Measurements from ENCODE around the gene TMEM270.

The TMEM270 gene

GRCh38 chr7:73864981-73865711 lies 4.2 kb downstream of the TMEM270 start:
- Histone ChIP-seq H3K9me3 (ENCODE audit: control insufficient read depth, low read length) (no peaks in the 10 kb centered on the region), H3K4me3 (ENCODE audit: extremely low read depth, insufficient read depth, low read length, poor library complexity, severe bottlenecking) (no peak overlapping the region), H3K27ac (ENCODE audit: low read depth, low read length, severe bottlenecking) (no peak overlapping the region), H3K4me1 (ENCODE audit: control insufficient read depth, insufficient read depth, low read length, poor library complexity, severe bottlenecking) (peaks cover 9% of the 10 kb centered on the region), H3K36me3 (ENCODE audit: control insufficient read depth, insufficient read depth, low read length) (no peaks in the 10 kb centered on the region)
- 85 to 91% methylated on average over 3 to 7 of the region's 8 CpGs for WGBS, 2 experiments (ENCODE audit: insufficient coverage in 2 of 2)

DNA sequence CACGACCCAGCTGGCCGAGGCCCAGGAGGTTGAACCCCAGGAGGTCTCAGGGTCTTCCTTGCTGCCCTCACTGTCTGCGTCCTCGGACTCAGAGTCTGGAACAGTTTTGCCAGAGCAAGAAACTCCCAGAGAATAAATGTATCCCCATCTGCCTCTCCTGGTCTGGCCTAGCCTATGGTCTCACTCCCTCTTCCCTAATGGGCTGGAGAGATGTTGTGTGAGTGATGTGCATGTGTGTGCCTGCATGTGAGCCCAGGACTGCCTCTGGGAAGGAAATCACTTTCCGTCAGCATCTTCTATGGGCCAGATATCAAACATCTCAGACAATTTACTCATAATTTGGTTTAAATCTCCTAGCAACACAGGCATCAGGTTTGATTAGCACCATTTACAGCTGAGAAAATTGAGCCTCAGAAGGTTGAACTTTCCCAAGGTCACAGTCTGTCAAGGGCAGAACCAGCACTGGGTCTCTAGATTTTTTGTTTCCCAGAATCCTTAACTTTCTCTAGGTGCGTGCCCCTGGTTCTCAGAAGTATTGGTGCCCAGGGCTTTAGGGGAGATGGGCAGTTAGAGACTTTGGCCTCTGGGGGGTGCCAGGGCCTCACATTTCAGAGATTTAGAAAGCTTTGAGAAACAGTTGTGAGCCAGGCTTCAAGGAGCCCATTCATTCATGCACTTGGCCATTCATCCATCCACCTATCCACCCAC lies 4.9 kb downstream of the TMEM270 start:
- 89 to 94% methylated on average over 3 to 5 of the region's 6 CpGs for WGBS, 2 experiments (ENCODE audit: insufficient coverage in 2 of 2)
- no peak overlapping the region for H3K27ac ChIP-seq (ENCODE audit: low read depth, low read length, severe bottlenecking)

DNA sequence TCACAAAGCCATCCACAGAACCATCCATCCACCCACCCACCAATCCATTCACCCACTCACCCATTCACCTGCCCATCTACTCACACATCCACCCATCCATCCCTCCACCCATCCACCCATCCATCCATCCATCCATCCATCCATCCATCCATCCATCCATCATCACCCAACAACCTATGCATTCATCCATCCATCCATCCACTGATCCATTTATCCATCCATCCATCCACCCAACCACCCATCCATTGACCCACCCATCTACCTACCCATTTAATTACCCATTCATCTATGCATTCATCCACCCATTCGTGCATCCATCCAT lies 5.4 kb downstream of the TMEM270 start:
- Histone ChIP-seq H3K36me3 (ENCODE audit: control insufficient read depth, insufficient read depth, low read length) (no peaks in the 10 kb centered on the region), H3K9me3 (ENCODE audit: control insufficient read depth, low read length) (no peaks in the 10 kb centered on the region), H3K4me3 (ENCODE audit: extremely low read depth, insufficient read depth, low read length, poor library complexity, severe bottlenecking) (no peak overlapping the region), H3K4me1 (ENCODE audit: control insufficient read depth, insufficient read depth, low read length, poor library complexity, severe bottlenecking) (peaks cover 9% of the 10 kb centered on the region), H3K27ac (ENCODE audit: low read depth, low read length, severe bottlenecking) (no peak overlapping the region)
- 80 to 92% methylated on average over 1 of the region's 1 CpG for WGBS, 2 experiments (ENCODE audit: insufficient coverage in 2 of 2)

More for the DNA sequence above, 4.9 kb downstream of the TMEM270 start:
- Histone ChIP-seq H3K9me3 (ENCODE audit: control insufficient read depth, low read length) (no peaks in the 10 kb centered on the region), H3K4me1 (ENCODE audit: control insufficient read depth, insufficient read depth, low read length, poor library complexity, severe bottlenecking) (peaks cover 9% of the 10 kb centered on the region), H3K36me3 (ENCODE audit: control insufficient read depth, insufficient read depth, low read length) (no peaks in the 10 kb centered on the region), H3K4me3 (ENCODE audit: extremely low read depth, insufficient read depth, low read length, poor library complexity, severe bottlenecking) (no peak overlapping the region)

DNA sequence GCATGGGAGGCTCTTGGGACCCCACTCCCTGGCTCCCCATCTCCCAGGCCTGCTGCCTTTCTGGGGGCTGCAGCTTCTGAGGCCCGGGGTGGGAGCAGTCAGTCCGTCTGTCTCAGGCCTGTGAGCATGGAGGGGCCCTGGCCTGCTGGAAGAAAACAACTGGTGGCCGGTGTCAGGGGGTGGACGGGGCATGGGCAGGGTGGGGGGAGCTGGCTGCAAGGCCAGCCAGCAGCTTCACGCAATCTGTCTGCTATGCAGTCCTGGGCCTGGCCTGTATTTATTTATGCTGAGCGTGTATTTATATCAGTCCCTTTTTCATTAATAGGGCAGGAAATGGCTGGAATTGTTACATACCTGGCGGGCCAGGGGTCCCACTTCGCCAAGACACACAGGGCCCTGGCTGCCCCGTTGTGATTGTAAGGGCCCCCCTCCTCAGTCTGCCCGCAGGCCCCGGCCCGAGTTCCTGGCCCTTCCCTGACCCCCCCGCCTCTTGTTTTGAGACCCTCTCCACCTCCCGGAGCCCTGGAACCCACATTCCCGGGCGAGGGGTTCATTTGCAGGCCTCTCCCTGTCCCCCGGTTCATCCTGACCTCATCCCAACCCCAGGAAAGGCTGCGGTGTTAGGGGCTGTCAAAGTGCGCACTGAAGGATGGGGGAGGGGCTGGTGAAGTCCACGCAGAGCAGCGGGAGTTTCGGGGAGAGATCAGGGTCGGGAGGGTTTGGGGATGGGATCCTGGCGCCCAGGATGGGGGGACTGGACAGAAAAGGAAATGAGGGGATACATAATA lies 8.2 kb downstream of the TMEM270 start:
- H3K4me1 ChIP-seq (ENCODE audit: control insufficient read depth, insufficient read depth, low read length, poor library complexity, severe bottlenecking) = peaks cover 9% of the 10 kb centered on the region
- WGBS, 2 experiments (ENCODE audit: insufficient coverage in 2 of 2) = 73% methylated on average over 12 to 22 of the region's 24 CpGs

DNA sequence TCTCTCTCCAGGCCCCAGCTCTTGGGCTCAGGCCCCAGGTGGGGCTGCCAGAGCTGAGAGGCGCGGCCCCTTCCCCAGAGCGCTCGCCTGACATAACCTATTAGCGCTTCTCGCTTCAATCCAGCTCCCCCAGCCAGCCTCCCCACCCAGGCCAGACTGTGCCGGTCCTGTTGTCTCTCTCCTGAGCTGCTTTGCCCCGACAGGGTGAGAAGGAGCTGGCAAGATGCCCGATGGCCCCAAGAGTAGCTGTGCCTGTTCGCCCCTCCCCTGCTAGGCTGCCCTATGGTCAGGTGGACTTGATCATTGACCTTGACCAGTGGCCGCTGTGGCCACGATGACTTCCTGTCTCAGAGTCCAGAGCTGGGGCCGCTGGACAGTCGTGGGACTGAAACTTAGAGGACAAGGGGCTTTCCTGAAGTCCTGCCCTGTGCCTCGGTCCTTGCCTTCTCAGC lies 9.1 kb downstream of the TMEM270 start:
- Histone ChIP-seq H3K27ac (ENCODE audit: low read depth, low read length, severe bottlenecking) (no peak overlapping the region), H3K9me3 (ENCODE audit: control insufficient read depth, low read length) (no peaks in the 10 kb centered on the region), H3K4me3 (ENCODE audit: extremely low read depth, insufficient read depth, low read length, poor library complexity, severe bottlenecking) (no peak overlapping the region), H3K36me3 (ENCODE audit: control insufficient read depth, insufficient read depth, low read length) (no peaks in the 10 kb centered on the region), H3K4me1 (ENCODE audit: control insufficient read depth, insufficient read depth, low read length, poor library complexity, severe bottlenecking) (peaks cover 9% of the 10 kb centered on the region)
- WGBS, 2 experiments (ENCODE audit: insufficient coverage in 2 of 2) = 73 to 78% methylated on average over 11 to 15 of the region's 15 CpGs

More for the DNA sequence above, 8.2 kb downstream of the TMEM270 start:
- Histone ChIP-seq H3K4me3 (ENCODE audit: extremely low read depth, insufficient read depth, low read length, poor library complexity, severe bottlenecking) (no peak overlapping the region), H3K36me3 (ENCODE audit: control insufficient read depth, insufficient read depth, low read length) (no peaks in the 10 kb centered on the region), H3K27ac (ENCODE audit: low read depth, low read length, severe bottlenecking) (no peak overlapping the region), H3K9me3 (ENCODE audit: control insufficient read depth, low read length) (no peaks in the 10 kb centered on the region)

GRCh38 chr7:73871163-73872011 lies 10.4 kb downstream of the TMEM270 start:
- peaks cover 9% of the 10 kb centered on the region for H3K4me1 ChIP-seq (ENCODE audit: control insufficient read depth, insufficient read depth, low read length, poor library complexity, severe bottlenecking)
- H3K36me3 ChIP-seq (ENCODE audit: control insufficient read depth, insufficient read depth, low read length) = no peaks in the 10 kb centered on the region
- 85 to 94% methylated on average over 18 of the region's 20 CpGs for WGBS, 2 experiments (ENCODE audit: insufficient coverage in 2 of 2)
- H3K9me3 ChIP-seq (ENCODE audit: control insufficient read depth, low read length) = no peaks in the 10 kb centered on the region
- no peak overlapping the region for H3K27ac ChIP-seq (ENCODE audit: low read depth, low read length, severe bottlenecking)
- no peak overlapping the region for H3K4me3 ChIP-seq (ENCODE audit: extremely low read depth, insufficient read depth, low read length, poor library complexity, severe bottlenecking)

DNA sequence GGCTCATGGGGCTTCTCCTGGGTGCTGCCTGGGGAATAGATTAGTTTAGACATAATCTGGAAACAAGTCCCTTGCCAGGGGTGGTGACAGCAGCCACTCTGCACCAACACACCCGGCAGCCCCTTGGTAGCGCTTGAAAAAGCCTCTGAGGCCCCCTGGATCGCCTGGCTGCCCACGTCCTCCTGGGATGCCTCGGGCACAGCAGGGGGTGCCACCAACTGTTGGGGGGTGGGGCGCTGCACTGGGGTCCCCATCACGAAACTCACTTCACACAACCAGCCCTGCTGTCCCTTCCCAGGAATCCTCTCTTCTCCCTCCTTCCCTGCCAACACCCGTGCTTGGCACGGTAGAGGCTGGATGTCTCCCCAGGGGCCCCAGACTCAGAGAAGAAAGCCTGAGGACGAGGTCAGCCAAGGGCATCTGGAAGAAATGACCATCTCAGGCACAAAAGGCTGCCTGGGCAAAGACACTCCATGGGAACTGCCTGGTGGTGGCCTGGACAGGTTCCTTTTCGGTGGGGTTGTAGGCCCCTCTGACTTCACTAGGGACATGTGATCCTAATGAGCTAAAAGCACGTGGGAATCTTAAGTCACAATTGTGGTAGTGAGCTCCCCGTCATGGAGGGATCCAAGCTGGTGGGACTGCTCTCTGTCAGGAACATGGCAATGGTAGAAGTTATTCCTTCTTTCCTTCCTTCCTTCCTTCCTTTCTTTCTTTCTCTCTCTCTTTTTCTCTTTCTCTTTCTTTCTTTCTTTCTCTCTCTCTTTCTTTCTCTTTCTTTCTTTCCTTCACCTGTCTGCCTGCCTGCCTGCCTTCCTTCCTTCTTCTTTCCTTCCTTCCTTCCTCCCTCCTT lies 11.3 kb downstream of the TMEM270 start:
- Histone ChIP-seq H3K27ac (ENCODE audit: low read depth, low read length, severe bottlenecking) (no peak overlapping the region), H3K4me3 (ENCODE audit: extremely low read depth, insufficient read depth, low read length, poor library complexity, severe bottlenecking) (no peak overlapping the region), H3K4me1 (ENCODE audit: control insufficient read depth, insufficient read depth, low read length, poor library complexity, severe bottlenecking) (peaks cover 9% of the 10 kb centered on the region), H3K9me3 (ENCODE audit: control insufficient read depth, low read length) (no peaks in the 10 kb centered on the region), H3K36me3 (ENCODE audit: control insufficient read depth, insufficient read depth, low read length) (no peaks in the 10 kb centered on the region)
- 75 to 82% methylated on average over 9 to 13 of the region's 13 CpGs for WGBS, 2 experiments (ENCODE audit: insufficient coverage in 2 of 2)

DNA sequence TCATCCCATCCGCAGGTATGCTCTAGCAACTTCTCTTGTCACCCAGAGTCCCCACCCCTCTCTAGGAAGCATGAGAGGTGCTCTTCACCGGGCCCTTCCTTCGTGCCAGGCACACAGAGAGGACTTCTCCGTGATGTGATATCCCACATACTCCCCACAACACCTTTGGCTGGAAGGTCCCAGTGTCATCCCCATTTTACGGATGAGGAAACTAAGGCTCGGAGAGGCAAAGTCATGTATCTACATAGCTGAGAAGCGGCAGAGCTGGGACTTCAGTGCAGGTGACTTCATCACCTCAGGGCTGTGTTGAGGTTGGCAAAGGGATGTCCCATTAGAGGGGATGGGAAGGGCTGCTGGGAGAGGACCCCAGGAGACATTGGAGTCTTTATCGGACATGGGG lies 15.4 kb downstream of the TMEM270 start:
- H3K9me3 ChIP-seq (ENCODE audit: control insufficient read depth, low read length) = no peaks in the 10 kb centered on the region
- no peaks in the 10 kb centered on the region for H3K36me3 ChIP-seq (ENCODE audit: control insufficient read depth, insufficient read depth, low read length)
- no peak overlapping the region for H3K4me3 ChIP-seq (ENCODE audit: extremely low read depth, insufficient read depth, low read length, poor library complexity, severe bottlenecking)
- no peak overlapping the region for H3K27ac ChIP-seq (ENCODE audit: low read depth, low read length, severe bottlenecking)
- H3K4me1 ChIP-seq (ENCODE audit: control insufficient read depth, insufficient read depth, low read length, poor library complexity, severe bottlenecking) = peaks cover 10% of the 10 kb centered on the region
- 84 to 97% methylated on average over 3 to 8 of the region's 8 CpGs for WGBS, 2 experiments (ENCODE audit: insufficient coverage in 2 of 2)

GRCh38 chr7:73876973-73877372 lies 16.0 kb downstream of the TMEM270 start:
- Histone ChIP-seq H3K27ac (ENCODE audit: low read depth, low read length, severe bottlenecking) (no peak overlapping the region), H3K4me1 (ENCODE audit: control insufficient read depth, insufficient read depth, low read length, poor library complexity, severe bottlenecking) (peaks cover 10% of the 10 kb centered on the region), H3K4me3 (ENCODE audit: extremely low read depth, insufficient read depth, low read length, poor library complexity, severe bottlenecking) (no peak overlapping the region), H3K9me3 (ENCODE audit: control insufficient read depth, low read length) (no peaks in the 10 kb centered on the region), H3K36me3 (ENCODE audit: control insufficient read depth, insufficient read depth, low read length) (no peaks in the 10 kb centered on the region)
- 88 to 89% methylated on average over 12 of the region's 12 CpGs for WGBS, 2 experiments (ENCODE audit: insufficient coverage in 2 of 2)

Measured in mesodermal cell (in vitro differentiated cells).